ENCODE results near the gene CYB561.
A peak's percentile ranks its signal among the peaks of the same experiment; 100 is the strongest.

CYB561 gene

GRCh38 chr17:63419398-63419797 is 26.7 kb downstream of the CYB561 start:
- TF ChIP-seq ZFX (IDR thresholded peaks at IDR 0.05; ENCODE audit: borderline replicate concordance) (no peak), CTCF (IDR thresholded peaks at IDR 0.05) (no peak)
- no peak overlapping the region for H3K27ac ChIP-seq

- no peak for TF ChIP-seq CTCF (IDR thresholded peaks at IDR 0.05)
- TF ChIP-seq ZFX (IDR thresholded peaks at IDR 0.05; ENCODE audit: borderline replicate concordance): no peak
- H3K27ac ChIP-seq: no peak overlapping the region
Observed at GRCh38 chr17:63418540-63418939, 27.6 kb downstream of the CYB561 start.

GRCh38 chr17:63414222-63414621 is 31.9 kb downstream of the CYB561 start:
- H3K27ac ChIP-seq: no peak overlapping the region
- TF ChIP-seq ZFX (IDR thresholded peaks at IDR 0.05; ENCODE audit: borderline replicate concordance): no peak
- no peak for TF ChIP-seq CTCF (IDR thresholded peaks at IDR 0.05)

GRCh38 chr17:63413128-63413527 is 33.0 kb downstream of the CYB561 start:
- no peak for TF ChIP-seq ZFX (IDR thresholded peaks at IDR 0.05; ENCODE audit: borderline replicate concordance)
- TF ChIP-seq CTCF (IDR thresholded peaks at IDR 0.05): no peak
- H3K27ac ChIP-seq: no peak overlapping the region

- H3K27ac ChIP-seq: no peak overlapping the region
- TF ChIP-seq ZFX (IDR thresholded peaks at IDR 0.05; ENCODE audit: borderline replicate concordance) (no peak), CTCF (IDR thresholded peaks at IDR 0.05) (no peak)
Observed at GRCh38 chr17:63412234-63412633, 33.9 kb downstream of the CYB561 start.

- TF ChIP-seq CTCF (IDR thresholded peaks at IDR 0.05): no peak
- TF ChIP-seq ZFX (IDR thresholded peaks at IDR 0.05; ENCODE audit: borderline replicate concordance): no peak
- no peak overlapping the region for H3K27ac ChIP-seq
Observed at GRCh38 chr17:63407741-63408330, 38.3 kb downstream of the CYB561 start.

- no peak overlapping the region for H3K27ac ChIP-seq
Observed at GRCh38 chr17:63406689-63407330, 39.3 kb downstream of the CYB561 start.

More at GRCh38 chr17:63406689-63407330, 39.3 kb downstream of the CYB561 start:
- TF ChIP-seq ZFX (IDR thresholded peaks at IDR 0.05; ENCODE audit: borderline replicate concordance) (no peak), CTCF (IDR thresholded peaks at IDR 0.05) (peak; percentile 90)
